Loucy (cell line): ENCODE measurements around the gene OVAAL.

Experiments used
- H2AFZ ChIP-seq: fragments of 200-600 bp; sonication (generic); 2 replicates; pipeline ENCODE4 v1.6.0; 2016; ENCODE audit warnings: antibody characterized with exemption, mild to moderate bottlenecking, low read length, moderate library complexity
- H3F3A ChIP-seq: fragments of 200-600 bp; 2 replicates; pipeline ENCODE4 v1.6.0; 2016; ENCODE audit warnings: antibody characterized with exemption, low read depth, mild to moderate bottlenecking
- H3K27me3 ChIP-seq: fragments of 200-600 bp; sonication (generic); 2 replicates; pipeline ENCODE4 v1.6.1; 2014; ENCODE audit warnings: low read length, mild to moderate bottlenecking; ENCODE audit not compliant: insufficient read depth, poor library complexity, severe bottlenecking
- H3K36me3 ChIP-seq: fragments of 200-600 bp; sonication (generic); 2 replicates; pipeline ENCODE4 v1.6.1; 2016; ENCODE audit warnings: low read length; ENCODE audit not compliant: insufficient read depth
- H3K4me1 ChIP-seq: fragments of 200-600 bp; sonication (generic); 2 replicates; pipeline ENCODE4 v1.5.1; 2014; ENCODE audit warnings: low read length, mild to moderate bottlenecking; ENCODE audit not compliant: insufficient read depth, poor library complexity, severe bottlenecking
- H3K4me2 ChIP-seq: fragments of 200-600 bp; sonication (generic); 2 replicates; pipeline ENCODE4 v1.6.0; 2014; ENCODE audit warnings: antibody characterized with exemption, low read length, low read depth, mild to moderate bottlenecking; ENCODE audit not compliant: poor library complexity, severe bottlenecking
- H3K4me3 ChIP-seq: fragments of 200-600 bp; sonication (generic); 2 replicates; pipeline ENCODE4 v1.5.1; 2014; ENCODE audit warnings: low read length, mild to moderate bottlenecking, mixed read lengths; ENCODE audit not compliant: poor library complexity, severe bottlenecking
- H3K79me2 ChIP-seq: fragments of 200-600 bp; sonication (generic); 2 replicates; pipeline ENCODE4 v1.6.1; 2014; ENCODE audit warnings: low read length; ENCODE audit not compliant: insufficient read depth
- H3K9ac ChIP-seq: fragments of 200-600 bp; sonication (generic); 2 replicates; pipeline ENCODE4 v1.6.0; 2014; ENCODE audit warnings: mild to moderate bottlenecking, low read depth, low read length, moderate library complexity; ENCODE audit not compliant: poor library complexity, severe bottlenecking
- H3K9me2 ChIP-seq: fragments of 200-600 bp; sonication (generic); replicated peaks from 2 replicates; pipeline ENCODE4 v1.6.1; 2016; ENCODE audit warnings: low read depth, low read length, mixed read lengths
- H3K9me3 ChIP-seq: fragments of 200-600 bp; sonication (generic); 2 replicates; pipeline ENCODE4 v1.6.1; 2014; ENCODE audit warnings: mild to moderate bottlenecking, antibody characterized with exemption, low read length, low read depth; ENCODE audit not compliant: insufficient read depth
- H4K20me1 ChIP-seq: fragments of 200-600 bp; sonication (generic); 2 replicates; pipeline ENCODE4 v1.6.0; 2014; ENCODE audit warnings: antibody characterized with exemption, low read length, mild to moderate bottlenecking; ENCODE audit not compliant: insufficient read depth, poor library complexity, severe bottlenecking
- CTCF ChIP-seq: fragments of 200-600 bp; sonication (generic); conservative IDR thresholded peaks from 2 replicates; pipeline ENCODE4 v1.5.1; 2014; ENCODE audit warnings: mild to moderate bottlenecking, antibody characterized with exemption, low read length
- EZH2phosphoT487 ChIP-seq: fragments of 200-600 bp; IDR thresholded peaks from 2 replicates; pipeline ENCODE4 v1.6.1; 2018; ENCODE audit warnings: antibody characterized with exemption, mild to moderate bottlenecking, moderate library complexity, borderline replicate concordance

The OVAAL gene

DNA sequence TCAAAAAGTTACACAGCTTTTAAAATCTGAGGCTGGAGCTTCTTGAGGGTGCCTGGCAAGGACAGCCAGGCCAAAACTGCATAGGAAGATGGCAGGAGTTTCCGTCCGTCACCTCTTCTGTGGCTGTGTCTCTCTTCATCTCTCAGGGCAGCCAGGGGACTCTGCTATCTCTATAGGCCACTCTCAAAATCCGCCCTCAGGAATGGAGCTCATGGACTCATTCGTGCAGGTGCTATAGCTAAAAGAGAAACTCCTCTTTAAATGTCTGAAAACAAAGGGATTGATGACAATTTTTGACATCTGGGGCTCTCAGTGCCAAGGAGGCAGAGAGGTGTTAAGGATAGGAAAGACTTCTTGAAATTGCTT lies 27.2 kb downstream of the OVAAL start:
- Histone ChIP-seq H3K4me2 (no peak overlapping the region), H3K9me3 (no peaks in the 10 kb centered on the region), H3K9ac (no peak overlapping the region), H3K4me1 (no peaks in the 10 kb centered on the region), H3K9me2 (no peaks in the 10 kb centered on the region), H3K27me3 (no peaks in the 10 kb centered on the region), H3K4me3 (no peak overlapping the region), H3K79me2 (no peaks in the 10 kb centered on the region), H4K20me1 (no peaks in the 10 kb centered on the region), H3F3A (no peaks in the 10 kb centered on the region), H3K36me3 (no peaks in the 10 kb centered on the region), H2AFZ (no peak overlapping the region; the same call in 1 of the 2 replicates)
- TF ChIP-seq EZH2phosphoT487 (no peak), CTCF (no peak)

- no peaks in the 10 kb centered on the region for H3K36me3 ChIP-seq
- H4K20me1 ChIP-seq = no peaks in the 10 kb centered on the region
- H2AFZ ChIP-seq = no peak overlapping the region
- H3F3A ChIP-seq = no peaks in the 10 kb centered on the region
- TF ChIP-seq EZH2phosphoT487 (no peak), CTCF (no peak)
- H3K9ac ChIP-seq = no peak overlapping the region
- H3K4me3 ChIP-seq = no peak overlapping the region
- H3K27me3 ChIP-seq = no peaks in the 10 kb centered on the region
- no peaks in the 10 kb centered on the region for H3K4me1 ChIP-seq
- H3K79me2 ChIP-seq = no peaks in the 10 kb centered on the region
- H3K9me3 ChIP-seq = no peaks in the 10 kb centered on the region
- no peak overlapping the region for H3K4me2 ChIP-seq
- H3K9me2 ChIP-seq = no peaks in the 10 kb centered on the region
Observed at GRCh38 chr1:180586671-180587155, 27.9 kb downstream of the OVAAL start.

DNA sequence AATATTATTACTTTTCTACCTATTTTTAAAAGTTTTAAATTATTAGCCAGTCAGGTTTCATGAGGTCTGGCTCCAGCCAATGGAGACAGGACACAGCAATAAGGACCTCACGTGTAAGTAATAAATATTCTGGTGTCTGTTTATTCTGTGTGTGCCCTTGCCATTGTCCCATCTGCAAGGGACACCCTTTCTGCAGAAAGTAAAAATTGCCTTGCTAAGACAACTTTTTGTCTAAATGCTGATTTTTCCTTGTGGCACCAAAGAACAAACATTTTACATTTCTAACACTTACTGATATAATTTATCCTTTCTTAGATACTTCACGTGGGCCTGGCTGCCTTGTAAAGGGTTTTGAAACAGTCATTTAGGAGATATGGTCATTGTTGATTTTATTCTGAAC lies 29.4 kb downstream of the OVAAL start:
- Histone ChIP-seq H3K9me3 (no peaks in the 10 kb centered on the region), H3K4me3 (no peak overlapping the region), H3K9me2 (no peaks in the 10 kb centered on the region), H4K20me1 (no peaks in the 10 kb centered on the region), H3K4me1 (no peaks in the 10 kb centered on the region), H3K27me3 (no peaks in the 10 kb centered on the region), H3K4me2 (no peak overlapping the region), H3K36me3 (no peaks in the 10 kb centered on the region), H3F3A (no peaks in the 10 kb centered on the region), H3K79me2 (no peaks in the 10 kb centered on the region), H2AFZ (no peak overlapping the region), H3K9ac (no peak overlapping the region)
- TF ChIP-seq EZH2phosphoT487 = no peak
- TF ChIP-seq CTCF = no peak
